ENCODE data around the gene B4GALNT2.

Gene B4GALNT2

DNA sequence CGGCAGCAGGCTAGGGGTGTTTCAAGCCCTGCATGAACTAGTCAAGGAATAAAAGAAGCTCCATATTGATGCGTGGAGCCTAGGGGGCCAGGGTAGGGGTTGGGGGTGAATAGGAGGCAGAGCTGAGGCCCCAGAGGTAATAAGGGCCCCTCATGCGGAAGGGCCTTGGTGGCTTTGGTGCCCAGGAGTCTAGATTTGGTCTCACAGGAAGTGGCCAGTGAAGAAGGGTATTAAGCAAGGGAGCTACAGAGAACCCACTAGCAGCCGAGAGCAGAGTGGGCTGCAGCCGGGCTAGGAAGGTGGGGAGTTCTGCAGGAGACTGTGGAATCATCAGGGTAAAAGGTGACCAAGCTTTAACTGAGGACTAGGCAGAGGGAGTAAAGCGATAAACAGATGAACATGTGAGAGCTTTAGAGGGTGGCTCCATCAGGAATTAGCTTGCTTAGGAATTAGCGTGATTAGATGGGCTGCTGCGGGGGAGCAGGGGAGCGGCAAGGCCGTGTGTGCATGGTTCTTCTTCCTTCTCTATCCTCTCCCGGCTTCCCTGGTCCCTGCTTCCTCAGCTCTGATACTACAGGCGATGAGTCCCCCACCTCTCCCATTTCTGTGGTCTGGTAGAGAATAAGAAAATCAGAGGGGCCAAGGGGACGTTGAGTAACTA, 68.0 kb downstream of the B4GALNT2 start:
- DNase-seq = no peak
- H3K27ac ChIP-seq (ENCODE audit: low read length) = no peak overlapping the region
- no peaks in the 10 kb centered on the region for H3K4me1 ChIP-seq (ENCODE audit: low read length)
- peaks cover 23% of the 10 kb centered on the region; the same call in 1 of the 2 replicates for H3K27me3 ChIP-seq (replicated peaks; ENCODE audit: insufficient read depth, low read length)
- H4K20me1 ChIP-seq (ENCODE audit: insufficient read depth, low read length) = no peaks in the 10 kb centered on the region
- no peaks in the 10 kb centered on the region for H3K9me2 ChIP-seq (replicated peaks; ENCODE audit: insufficient read depth, low read length)
- TF ChIP-seq CTCF (IDR thresholded peaks at IDR 0.05; ENCODE audit: low read length) (no peak), EZH2phosphoT487 (IDR thresholded peaks at IDR 0.05; ENCODE audit: low read length) (no peak), EZH2 (optimal IDR thresholded peaks at IDR 0.05; ENCODE audit: low read depth, low read length) (no peak)
- no peak overlapping the region for H3K4me2 ChIP-seq (ENCODE audit: low read depth, low read length)
- no peak overlapping the region for H3K9ac ChIP-seq (ENCODE audit: low read length)
- H3F3A ChIP-seq (ENCODE audit: insufficient read depth, low read length) = no peaks in the 10 kb centered on the region; the same call in 1 of the 2 replicates
- no peaks in the 10 kb centered on the region for H3K9me3 ChIP-seq (replicated peaks; ENCODE audit: insufficient read depth, low read length)
- no peaks in the 10 kb centered on the region for H3K79me2 ChIP-seq (ENCODE audit: low read length)
- no peak overlapping the region for H3K4me3 ChIP-seq (ENCODE audit: low read length)
- no peak overlapping the region for H2AFZ ChIP-seq (ENCODE audit: low read length)
- no peaks in the 10 kb centered on the region for H3K36me3 ChIP-seq (replicated peaks; ENCODE audit: insufficient read depth, low read length)

DNA sequence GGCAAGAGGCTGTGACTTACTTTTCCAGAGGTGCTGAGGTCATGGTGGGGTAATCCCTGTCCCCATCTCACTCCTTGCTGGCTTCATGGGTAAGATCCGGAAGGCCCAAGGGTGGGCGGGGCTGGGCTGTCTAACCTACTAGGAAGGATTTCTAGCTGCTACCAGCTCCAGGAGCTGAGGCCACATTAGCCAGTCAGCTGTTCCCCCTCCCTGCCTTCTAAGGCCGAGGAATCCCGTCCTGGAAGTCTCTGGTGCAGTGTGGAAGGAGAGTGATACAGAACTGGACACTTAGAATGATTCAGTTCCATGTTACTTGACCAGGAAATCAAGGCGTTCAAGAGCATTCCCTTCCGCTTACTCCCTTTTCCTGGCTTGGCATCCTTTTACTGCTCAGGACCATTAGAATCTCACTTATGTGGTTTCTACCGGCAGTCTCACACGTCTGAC, 68.9 kb downstream of the B4GALNT2 start:
- Histone ChIP-seq H2AFZ (ENCODE audit: low read length) (no peak overlapping the region), H3K9ac (ENCODE audit: low read length) (no peak overlapping the region), H3K36me3 (replicated peaks; ENCODE audit: insufficient read depth, low read length) (no peaks in the 10 kb centered on the region), H3K79me2 (ENCODE audit: low read length) (no peaks in the 10 kb centered on the region), H3K4me3 (ENCODE audit: low read length) (no peak overlapping the region), H3K27me3 (replicated peaks; ENCODE audit: insufficient read depth, low read length) (peaks cover 23% of the 10 kb centered on the region; the same call in 1 of the 2 replicates), H3K4me2 (ENCODE audit: low read depth, low read length) (no peak overlapping the region), H3K9me3 (replicated peaks; ENCODE audit: insufficient read depth, low read length) (no peaks in the 10 kb centered on the region), H4K20me1 (ENCODE audit: insufficient read depth, low read length) (no peaks in the 10 kb centered on the region), H3K4me1 (ENCODE audit: low read length) (no peaks in the 10 kb centered on the region), H3F3A (ENCODE audit: insufficient read depth, low read length) (no peaks in the 10 kb centered on the region), H3K27ac (ENCODE audit: low read length) (no peak overlapping the region), H3K9me2 (replicated peaks; ENCODE audit: insufficient read depth, low read length) (no peaks in the 10 kb centered on the region)
- TF ChIP-seq CTCF (IDR thresholded peaks at IDR 0.05; ENCODE audit: low read length) (no peak), EZH2 (optimal IDR thresholded peaks at IDR 0.05; ENCODE audit: low read depth, low read length) (no peak), EZH2phosphoT487 (IDR thresholded peaks at IDR 0.05; ENCODE audit: low read length) (no peak)
- no peak for DNase-seq

- no peak for DNase-seq
- H4K20me1 ChIP-seq (ENCODE audit: insufficient read depth, low read length) = no peaks in the 10 kb centered on the region
- peaks cover 36% of the 10 kb centered on the region for H3K27me3 ChIP-seq (replicated peaks; ENCODE audit: insufficient read depth, low read length)
- no peak overlapping the region for H3K4me3 ChIP-seq (ENCODE audit: low read length)
- H3K36me3 ChIP-seq (replicated peaks; ENCODE audit: insufficient read depth, low read length) = no peaks in the 10 kb centered on the region
- H2AFZ ChIP-seq (ENCODE audit: low read length) = no peak overlapping the region
- no peak overlapping the region for H3K9ac ChIP-seq (ENCODE audit: low read length)
- no peak overlapping the region for H3K4me2 ChIP-seq (ENCODE audit: low read depth, low read length)
- no peaks in the 10 kb centered on the region for H3K79me2 ChIP-seq (ENCODE audit: low read length)
- H3F3A ChIP-seq (ENCODE audit: insufficient read depth, low read length) = no peaks in the 10 kb centered on the region
- H3K9me3 ChIP-seq (replicated peaks; ENCODE audit: insufficient read depth, low read length) = no peaks in the 10 kb centered on the region
- TF ChIP-seq EZH2 (optimal IDR thresholded peaks at IDR 0.05; ENCODE audit: low read depth, low read length) (no peak), CTCF (IDR thresholded peaks at IDR 0.05; ENCODE audit: low read length) (no peak), EZH2phosphoT487 (IDR thresholded peaks at IDR 0.05; ENCODE audit: low read length) (no peak)
- no peaks in the 10 kb centered on the region for H3K4me1 ChIP-seq (ENCODE audit: low read length)
- no peak overlapping the region for H3K27ac ChIP-seq (ENCODE audit: low read length)
- no peaks in the 10 kb centered on the region for H3K9me2 ChIP-seq (replicated peaks; ENCODE audit: insufficient read depth, low read length)
Measured at GRCh38 chr17:49203796-49204195, 71.2 kb downstream of the B4GALNT2 start.

Data from MM.1S (cell line).